ENCODE data around the gene IVL. TPM values are rescaled to one million over a fixed set of nuclear protein-coding genes. Genes with fewer than 3 reads are reported as not detected.

IVL gene
- total RNA-seq, 2 experiments from 2014 or later = not detected

DNA sequence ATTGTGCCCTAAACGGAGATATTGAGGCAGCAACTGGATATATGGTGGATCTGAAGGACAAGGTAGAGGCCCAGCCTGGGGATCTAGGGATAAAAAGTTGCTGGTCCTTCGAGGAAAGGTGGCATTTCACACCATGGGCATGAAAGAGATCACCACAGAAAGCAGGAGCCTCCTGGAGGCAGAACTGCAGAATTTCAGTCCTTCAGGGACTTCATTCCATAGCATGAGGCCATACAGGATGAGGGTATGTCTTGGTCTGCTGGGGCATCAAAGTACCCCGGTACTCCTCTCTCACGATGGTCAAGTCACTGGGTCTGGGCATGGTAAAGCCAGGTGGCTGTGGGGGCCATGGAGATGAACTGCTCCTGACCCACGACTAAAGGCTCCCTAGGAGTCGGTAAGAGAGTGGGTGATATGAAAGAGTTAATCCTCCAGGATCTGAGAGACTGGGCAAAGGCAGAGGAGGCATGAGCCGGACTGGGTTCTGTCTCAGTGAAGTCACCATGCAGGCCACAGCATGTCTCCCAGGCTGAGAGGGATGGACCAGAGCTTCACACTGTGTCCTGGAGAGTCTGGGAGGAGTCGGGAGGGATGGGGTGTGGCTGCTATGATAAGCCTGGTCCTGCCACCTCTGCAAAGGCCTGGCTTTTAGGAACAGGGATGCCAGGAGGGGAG lies 32.8 kb downstream of the IVL start:
- H3K36me3 Mint-ChIP-seq (ENCODE audit: low read depth) = no peaks in the 10 kb centered on the region

DNA sequence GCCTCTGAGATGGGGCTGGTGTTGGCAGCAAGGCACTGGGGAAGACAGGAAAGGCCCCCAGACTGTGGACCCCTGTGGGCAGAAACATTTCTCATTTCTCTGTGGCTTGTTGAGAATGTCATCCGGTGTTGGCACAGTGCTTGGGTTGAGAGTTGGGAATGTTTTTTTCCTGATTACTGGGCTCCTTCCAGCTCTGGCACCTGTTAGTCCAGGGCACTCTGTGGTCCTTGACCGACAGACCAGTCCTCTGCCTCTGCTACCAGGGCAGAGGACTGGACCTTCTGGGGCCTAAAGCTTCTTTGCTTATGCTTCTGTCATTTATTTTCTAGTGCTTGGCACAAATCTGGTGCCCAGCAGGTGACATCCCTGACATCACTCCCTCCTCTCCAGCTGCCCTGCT lies 33.8 kb downstream of the IVL start:
- no peaks in the 10 kb centered on the region for H3K36me3 Mint-ChIP-seq (ENCODE audit: low read depth)
- no peaks in the 10 kb centered on the region for H3K9me3 Mint-ChIP-seq
- DNase-seq = no peak
- POLR2A ChIA-PET = no interaction called here
- CTCF ChIA-PET = interaction anchor here (1.1 kb wide), 1 partner anchor 25 kb away, joined by 3 read pairs; no protein-coding TSS in a partner anchor
- no peak overlapping the region for H3K27ac Mint-ChIP-seq
- no peaks in the 10 kb centered on the region for H3K4me1 Mint-ChIP-seq
- H3K4me3 Mint-ChIP-seq = no peak overlapping the region
- H3K27me3 Mint-ChIP-seq = peaks cover 4% of the 10 kb centered on the region

More for the DNA sequence above, 32.8 kb downstream of the IVL start:
- H3K4me3 Mint-ChIP-seq = no peak overlapping the region
- no peaks in the 10 kb centered on the region for H3K4me1 Mint-ChIP-seq
- H3K27me3 Mint-ChIP-seq = peaks cover 2% of the 10 kb centered on the region
- DNase-seq = no peak
- no peaks in the 10 kb centered on the region for H3K9me3 Mint-ChIP-seq
- ChIA-PET POLR2A (no interaction called here), CTCF (interaction anchor here (1.1 kb wide), 1 partner anchor 26 kb away, joined by 3 read pairs; no protein-coding TSS in a partner anchor)
- H3K27ac Mint-ChIP-seq = no peak overlapping the region

- Mint-ChIP-seq H3K27me3 (peaks cover 5% of the 10 kb centered on the region), H3K36me3 (ENCODE audit: low read depth) (no peaks in the 10 kb centered on the region), H3K4me3 (no peak overlapping the region), H3K27ac (no peak overlapping the region), H3K4me1 (no peaks in the 10 kb centered on the region), H3K9me3 (no peaks in the 10 kb centered on the region)
- ChIA-PET CTCF (no interaction called here), POLR2A (no interaction called here)
- no peak for DNase-seq
Observed at GRCh38 chr1:152946248-152946647, 37.9 kb downstream of the IVL start.

GRCh38 chr1:152946651-152947256 lies 38.4 kb downstream of the IVL start, which contains the start of gene SPRR5:
Gene SPRR5 (plus strand): TSS chr1:152947206. CDS start chr1:152948555, 1,349 bp downstream.
- no peaks in the 10 kb centered on the region for H3K36me3 Mint-ChIP-seq (ENCODE audit: low read depth)
- CTCF ChIA-PET = no interaction called here
- no peak within 1 kb of the TSS for H3K27ac Mint-ChIP-seq
- DNase-seq = no peak
- no peaks in the 10 kb centered on the region for H3K9me3 Mint-ChIP-seq
- POLR2A ChIA-PET = no interaction called here
- peaks cover 5% of the 10 kb centered on the region for H3K27me3 Mint-ChIP-seq
- no peak within 1 kb of the TSS for H3K4me3 Mint-ChIP-seq
- no peaks in the 10 kb centered on the region for H3K4me1 Mint-ChIP-seq

DNA sequence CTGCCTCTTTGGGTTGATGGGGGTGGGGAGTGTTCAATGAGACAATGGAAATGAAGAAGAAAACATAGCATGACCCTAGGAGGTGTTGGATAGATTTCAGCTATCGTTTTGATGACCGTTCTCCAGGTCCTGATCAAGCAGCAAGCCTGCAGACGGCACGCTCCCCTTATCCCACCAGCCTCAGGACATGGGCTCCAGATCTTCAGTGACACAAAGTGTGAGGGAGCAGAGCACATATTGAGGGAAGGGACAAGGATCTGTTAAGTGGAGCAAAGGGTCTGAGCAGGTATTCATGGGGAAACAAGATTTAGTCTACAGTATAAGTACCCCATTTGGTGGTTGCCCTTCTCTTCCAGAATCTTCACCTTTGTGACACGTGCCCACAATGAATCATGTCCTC lies 43.4 kb downstream of the IVL start:
- Mint-ChIP-seq H3K27me3 (peaks cover 3% of the 10 kb centered on the region), H3K36me3 (ENCODE audit: low read depth) (no peaks in the 10 kb centered on the region), H3K9me3 (no peaks in the 10 kb centered on the region), H3K4me3 (no peak overlapping the region), H3K4me1 (no peaks in the 10 kb centered on the region), H3K27ac (no peak overlapping the region)
- CTCF ChIA-PET = no interaction called here
- DNase-seq = no peak
- POLR2A ChIA-PET = no interaction called here

GRCh38 chr1:152953761-152954160 lies 45.4 kb downstream of the IVL start:
- Mint-ChIP-seq H3K27me3 (no peaks in the 10 kb centered on the region), H3K27ac (no peak overlapping the region), H3K4me1 (no peaks in the 10 kb centered on the region), H3K4me3 (no peak overlapping the region), H3K9me3 (no peaks in the 10 kb centered on the region), H3K36me3 (ENCODE audit: low read depth) (no peaks in the 10 kb centered on the region)
- POLR2A ChIA-PET = no interaction called here
- no peak for DNase-seq
- CTCF ChIA-PET = no interaction called here

DNA sequence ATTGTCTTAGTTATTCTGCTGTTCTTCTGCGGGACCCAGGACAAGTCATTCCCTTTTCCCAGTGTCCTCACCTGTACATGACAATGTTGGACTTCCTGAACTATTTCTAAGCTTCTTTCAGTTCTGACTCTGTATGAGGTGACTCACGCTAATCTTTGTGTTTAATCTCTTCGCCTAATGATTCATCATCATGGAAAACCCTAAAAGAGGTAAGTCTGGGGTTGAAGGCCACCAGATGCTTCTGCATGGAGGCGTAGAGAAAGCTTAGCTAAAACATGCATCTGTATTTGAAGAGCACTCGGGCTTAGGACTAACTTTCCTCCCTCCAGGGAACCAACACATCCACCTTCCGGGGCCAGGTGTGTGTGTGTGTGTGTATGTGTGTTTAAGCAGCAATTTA lies 46.1 kb downstream of the IVL start:
- Mint-ChIP-seq H3K4me3 (no peak overlapping the region), H3K9me3 (no peaks in the 10 kb centered on the region), H3K4me1 (no peaks in the 10 kb centered on the region), H3K27ac (no peak overlapping the region), H3K36me3 (ENCODE audit: low read depth) (no peaks in the 10 kb centered on the region), H3K27me3 (no peaks in the 10 kb centered on the region)
- ChIA-PET POLR2A (no interaction called here), CTCF (no interaction called here)
- DNase-seq = no peak

- no peak for DNase-seq
- no peaks in the 10 kb centered on the region for H3K36me3 Mint-ChIP-seq (ENCODE audit: low read depth)
- ChIA-PET CTCF (no interaction called here), POLR2A (no interaction called here)
- no peak overlapping the region for H3K4me3 Mint-ChIP-seq
- H3K9me3 Mint-ChIP-seq = no peaks in the 10 kb centered on the region
- no peaks in the 10 kb centered on the region for H3K27me3 Mint-ChIP-seq
- no peak overlapping the region for H3K27ac Mint-ChIP-seq
- no peaks in the 10 kb centered on the region for H3K4me1 Mint-ChIP-seq
Observed at GRCh38 chr1:152957561-152957960, 49.2 kb downstream of the IVL start.

DNA sequence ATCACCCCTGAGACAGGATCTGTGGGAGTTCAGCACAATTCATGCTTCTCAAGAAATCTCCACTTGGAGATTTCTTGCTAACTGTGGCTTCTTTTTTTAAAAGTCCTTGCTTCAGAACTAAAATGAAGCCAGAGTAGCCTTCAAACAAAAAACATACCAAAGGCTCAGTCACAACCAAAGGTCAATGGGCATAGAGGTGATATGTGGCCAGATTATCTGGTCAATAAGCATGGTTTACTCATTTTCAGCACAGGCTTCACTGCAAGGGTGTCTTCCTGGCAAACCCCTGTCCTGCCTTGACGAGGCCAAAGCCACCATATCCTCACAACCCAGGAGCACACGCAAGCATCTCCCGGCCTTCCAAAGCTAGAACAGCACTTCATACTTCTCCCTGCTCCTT lies 50.9 kb downstream of the IVL start:
- H3K27ac Mint-ChIP-seq = no peak overlapping the region

GRCh38 chr1:152959801-152960451 lies 51.6 kb downstream of the IVL start:
- DNase-seq = no peak
- H3K27me3 Mint-ChIP-seq = no peaks in the 10 kb centered on the region
- H3K4me1 Mint-ChIP-seq = no peaks in the 10 kb centered on the region
- H3K9me3 Mint-ChIP-seq = no peaks in the 10 kb centered on the region
- ChIA-PET POLR2A (no interaction called here), CTCF (no interaction called here)
- H3K27ac Mint-ChIP-seq = no peak overlapping the region
- H3K4me3 Mint-ChIP-seq = no peak overlapping the region
- no peaks in the 10 kb centered on the region for H3K36me3 Mint-ChIP-seq (ENCODE audit: low read depth)

More for the DNA sequence above, 50.9 kb downstream of the IVL start:
- DNase-seq = no peak
- no peaks in the 10 kb centered on the region for H3K36me3 Mint-ChIP-seq (ENCODE audit: low read depth)
- H3K9me3 Mint-ChIP-seq = no peaks in the 10 kb centered on the region
- no peaks in the 10 kb centered on the region for H3K4me1 Mint-ChIP-seq
- CTCF ChIA-PET = no interaction called here
- POLR2A ChIA-PET = no interaction called here
- H3K4me3 Mint-ChIP-seq = no peak overlapping the region
- H3K27me3 Mint-ChIP-seq = no peaks in the 10 kb centered on the region

DNA sequence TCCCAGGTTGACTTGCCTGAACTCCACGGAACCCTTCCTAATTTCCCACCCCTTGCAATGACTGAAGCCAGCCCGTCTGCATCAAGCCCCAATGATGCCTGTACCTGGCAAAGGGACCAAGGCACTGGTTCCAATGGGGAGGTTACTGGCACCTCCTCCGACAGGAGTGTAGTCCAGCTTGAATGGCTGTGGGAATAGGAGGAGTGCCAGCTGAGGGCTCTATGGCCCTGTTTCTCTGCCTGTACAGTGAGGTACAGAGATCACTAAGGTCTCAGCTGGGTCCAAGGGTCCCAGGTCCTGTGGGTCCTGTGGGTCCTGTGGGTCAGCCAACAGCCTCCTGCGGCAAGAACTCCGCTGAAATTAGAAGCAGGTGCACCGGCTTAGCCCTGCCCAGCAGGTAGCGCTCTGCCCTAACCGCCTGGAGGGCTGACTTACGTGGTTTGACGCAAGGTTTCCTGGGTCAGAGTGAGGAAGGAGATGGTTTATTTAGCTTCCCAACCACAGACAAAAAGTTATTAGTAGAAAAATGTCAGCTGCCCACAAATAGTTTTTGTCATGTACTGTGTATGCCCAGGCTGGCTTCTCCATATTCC lies 52.2 kb downstream of the IVL start:
- no peak overlapping the region for H3K4me3 Mint-ChIP-seq
- no peaks in the 10 kb centered on the region for H3K36me3 Mint-ChIP-seq (ENCODE audit: low read depth)
- no peaks in the 10 kb centered on the region for H3K4me1 Mint-ChIP-seq
- ChIA-PET POLR2A (no interaction called here), CTCF (no interaction called here)
- no peak for DNase-seq
- H3K27ac Mint-ChIP-seq = no peak overlapping the region
- no peaks in the 10 kb centered on the region for H3K9me3 Mint-ChIP-seq
- H3K27me3 Mint-ChIP-seq = peaks cover 2% of the 10 kb centered on the region

All from activated CD4-positive, alpha-beta T cell treated with anti-CD3 and anti-CD28 coated beads, Interleukin-2, amount 10 ng/mL, durations not matched to agents 7 days and 5 days (primary cell).